GM20431 (cell line): ENCODE results near the gene ARID3C.

Experiments used
- in situ Hi-C: fragments of 300-500 bp; cut with MseI, MboI; formaldehyde crosslinking; loops from one replicate; pipeline ENCODE4 v1.15.0; 2020; ENCODE audit warnings: low sequenced_read_pairs; ENCODE audit not compliant: unreplicated experiment

Gene ARID3C

DNA sequence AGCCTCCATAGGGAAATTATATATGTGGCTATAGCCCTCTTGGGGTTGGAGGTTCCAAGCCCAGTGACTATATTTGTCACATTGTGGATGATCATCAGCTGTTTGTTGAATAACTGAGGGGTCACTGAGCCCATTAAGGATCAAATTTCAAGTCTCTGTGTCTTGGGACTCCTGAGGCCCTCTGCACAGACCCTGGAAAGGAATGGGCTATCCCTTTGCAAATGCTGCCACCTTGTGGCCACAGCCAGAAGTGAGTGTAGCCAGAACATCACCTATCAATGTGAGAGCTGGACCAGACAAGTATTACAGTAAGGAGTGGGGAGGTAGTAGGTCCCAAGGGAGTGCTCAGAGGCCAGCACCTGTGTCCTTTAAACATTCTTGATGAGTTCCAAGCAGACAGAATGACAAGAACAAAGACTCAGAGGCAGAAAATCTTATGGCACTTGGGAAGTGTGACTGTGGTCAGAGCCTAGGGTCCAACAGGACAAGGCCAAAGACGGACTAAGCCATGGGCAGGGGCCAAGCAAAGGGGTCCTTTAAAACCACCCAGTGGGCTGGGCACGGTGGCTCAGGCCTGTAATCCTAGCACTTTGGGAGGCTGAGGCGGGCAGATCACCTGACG lies 25.1 kb downstream of the ARID3C start:
- in situ Hi-C loops: loop anchor here (10.0 kb wide), 1 partner anchor 189 kb away; no protein-coding TSS in a partner anchor

DNA sequence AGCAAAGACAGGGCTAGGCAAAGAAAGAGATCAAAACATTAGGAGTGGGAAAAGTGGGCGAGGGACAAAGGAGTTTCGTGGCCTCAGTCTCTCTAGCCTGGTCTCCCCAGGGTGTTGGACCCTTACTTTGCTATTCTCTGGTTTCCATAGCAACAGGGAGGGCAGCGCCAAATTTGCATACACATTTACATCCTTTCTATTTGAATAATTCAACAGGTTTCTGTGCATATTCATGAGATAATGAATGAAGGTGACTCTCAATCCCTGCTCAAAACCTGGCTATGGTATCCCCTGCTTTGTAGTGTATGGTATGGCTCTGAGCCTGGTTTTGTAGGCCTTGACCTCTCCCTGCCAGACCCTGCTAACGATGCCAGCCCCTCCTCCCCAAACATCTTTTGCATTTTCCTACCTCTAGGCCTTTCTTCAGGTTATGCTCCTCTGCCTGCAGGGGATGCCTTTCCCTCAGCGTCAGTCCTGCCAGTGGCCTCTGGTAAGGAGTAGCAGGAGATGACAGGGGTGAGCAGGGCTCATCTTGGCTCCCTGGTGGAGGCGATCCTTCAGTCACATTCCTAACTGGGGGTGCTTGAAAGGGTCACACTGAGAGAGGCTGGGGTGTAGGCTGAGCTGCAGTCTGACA lies 26.8 kb downstream of the ARID3C start:
- in situ Hi-C loops: loop anchor here (10.0 kb wide), 1 partner anchor 187 kb away; no protein-coding TSS in a partner anchor

DNA sequence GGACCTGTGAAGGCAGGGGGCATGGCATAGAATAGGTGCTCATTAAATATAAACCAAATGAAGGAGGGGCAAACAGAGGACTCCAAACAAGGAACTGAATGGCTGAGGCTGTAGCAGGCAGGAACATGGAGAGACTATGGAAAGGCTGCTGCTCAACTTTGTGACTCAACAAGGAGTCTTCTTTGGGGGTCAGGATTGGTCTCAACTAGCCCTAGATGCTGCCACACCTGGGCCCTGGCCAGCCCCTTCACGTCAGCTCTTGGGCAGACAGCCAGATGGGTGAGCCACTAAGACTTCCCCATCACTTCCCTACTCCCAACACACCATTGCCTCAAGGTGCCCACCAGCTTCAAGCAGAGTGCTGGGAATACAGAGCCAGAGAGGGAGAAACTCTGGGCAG lies 28.0 kb downstream of the ARID3C start:
- in situ Hi-C loops: loop anchor here (10.0 kb wide), 1 partner anchor 186 kb away; no protein-coding TSS in a partner anchor

DNA sequence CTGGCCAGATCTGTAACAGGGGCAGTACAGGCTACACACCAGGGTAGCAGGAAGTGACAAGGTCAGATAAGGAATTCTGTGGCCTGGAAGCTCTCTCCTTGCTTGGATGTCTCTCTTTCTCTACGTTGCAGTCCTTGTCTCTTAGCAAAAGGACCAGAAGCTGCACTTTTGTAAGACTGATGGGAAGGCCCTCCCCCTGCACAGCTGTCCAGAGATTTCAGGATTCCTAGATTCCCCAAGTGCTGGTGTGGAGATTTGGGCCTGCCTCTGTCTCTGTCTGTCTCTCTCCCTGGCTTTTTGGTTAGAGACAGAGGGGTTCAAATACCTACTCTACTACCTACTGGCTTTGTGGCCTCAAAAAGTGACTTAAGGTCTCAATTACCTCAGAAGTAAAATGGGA lies 29.3 kb downstream of the ARID3C start:
- in situ Hi-C loops: loop anchor here (10.0 kb wide), 1 partner anchor 65 kb away; no protein-coding TSS in a partner anchor

DNA sequence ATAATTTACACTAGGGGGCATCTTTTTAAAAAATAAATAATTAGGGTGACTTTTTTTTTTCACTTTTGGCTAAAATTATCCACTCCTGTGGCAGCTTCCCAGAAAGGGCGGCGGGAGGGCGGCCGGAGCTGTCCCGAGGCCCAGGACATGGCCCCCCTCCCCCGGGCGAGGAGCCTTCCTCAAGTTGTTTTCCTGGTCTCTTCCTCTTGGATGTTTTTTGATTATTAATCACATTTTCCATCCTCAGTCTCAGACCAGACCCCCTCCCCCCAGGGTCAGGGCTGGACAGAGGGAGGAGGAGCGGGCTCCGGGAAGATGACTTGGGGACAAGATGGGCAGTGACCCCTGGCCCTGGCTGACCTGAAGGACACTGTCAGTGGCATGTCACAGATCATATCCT lies 34.7 kb downstream of the ARID3C start:
- in situ Hi-C loops: loop anchor here (10.0 kb wide), 1 partner anchor 59 kb away; no protein-coding TSS in a partner anchor

DNA sequence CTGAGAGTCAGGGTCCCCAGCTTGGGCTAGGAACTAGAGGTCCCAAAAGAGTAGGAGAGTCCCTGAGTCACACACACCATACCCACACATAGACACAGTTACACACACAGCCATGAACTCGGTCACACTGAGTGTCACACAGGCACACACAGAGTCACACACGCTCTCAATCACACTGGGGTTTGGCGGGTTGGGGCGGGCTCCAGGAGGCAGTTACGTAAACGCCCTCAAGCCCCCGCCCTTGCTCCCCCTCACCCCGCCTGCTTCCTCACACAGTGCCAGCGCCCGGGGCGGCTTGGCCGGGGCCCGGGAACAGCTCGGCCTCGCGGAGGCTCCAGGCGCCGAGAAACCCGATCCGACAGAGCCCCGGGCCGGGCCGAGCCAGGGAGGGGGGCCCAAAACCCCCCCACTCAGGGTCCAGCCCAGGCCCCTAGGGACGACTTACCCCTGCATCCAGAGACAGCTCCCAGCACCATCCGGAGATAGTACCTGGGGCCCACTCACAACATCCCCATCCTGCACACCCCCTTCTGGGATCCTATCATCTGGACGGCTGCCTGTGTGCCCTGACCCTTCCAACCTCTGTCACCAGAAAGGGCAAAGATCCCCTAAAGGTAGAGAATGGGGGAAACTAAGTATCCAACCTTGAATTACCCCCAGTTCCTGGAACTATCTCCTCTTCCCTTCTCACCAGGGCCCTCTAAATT lies 35.8 kb downstream of the ARID3C start:
- in situ Hi-C loops: loop anchor here (10.0 kb wide), 1 partner anchor 58 kb away; no protein-coding TSS in a partner anchor

DNA sequence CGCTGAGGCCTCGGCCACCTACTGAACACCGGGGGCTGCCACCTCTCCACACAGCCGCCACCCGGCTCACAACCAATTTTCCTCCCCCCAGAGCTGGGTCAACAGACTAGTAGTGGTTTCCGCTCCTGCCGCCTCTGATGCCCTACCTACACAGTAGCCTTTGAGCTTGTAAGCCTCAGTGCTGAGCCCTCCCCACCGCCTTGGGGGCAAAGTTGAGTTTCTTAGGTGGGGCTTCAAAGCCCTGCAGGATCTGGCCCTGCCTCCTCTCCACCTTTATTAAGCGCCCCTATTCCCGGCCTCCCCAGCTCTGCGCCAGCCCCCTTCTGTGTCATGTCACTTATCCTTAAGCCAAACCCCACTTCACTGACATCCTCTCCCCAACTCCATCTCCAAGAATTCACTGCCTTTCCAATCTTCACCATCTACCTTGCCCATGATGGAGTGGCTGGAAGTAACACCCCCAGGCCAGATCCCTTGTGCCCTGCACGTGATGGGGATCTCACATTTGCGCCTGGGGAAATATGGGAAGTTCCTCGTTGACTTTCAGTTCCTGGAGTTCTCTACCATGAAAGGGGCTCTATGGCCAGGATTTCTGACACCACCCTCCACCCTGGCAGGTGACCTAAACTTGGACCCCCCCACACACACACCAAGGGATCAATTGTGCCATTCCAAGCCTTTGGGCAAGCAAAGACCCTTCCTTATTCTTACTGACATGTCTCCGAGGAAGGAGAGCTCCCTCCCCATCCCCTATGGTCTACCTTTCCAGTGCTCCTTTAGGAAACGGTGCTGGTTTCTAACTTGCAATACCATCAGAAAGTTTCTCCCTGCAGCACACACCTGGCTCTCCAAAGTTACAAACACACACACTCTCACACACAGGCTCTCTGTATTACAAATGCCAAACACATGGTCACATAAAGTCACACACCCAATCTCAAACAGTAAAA lies 36.7 kb downstream of the ARID3C start:
- in situ Hi-C loops: loop anchor here (10.0 kb wide), 1 partner anchor 57 kb away; no protein-coding TSS in a partner anchor

DNA sequence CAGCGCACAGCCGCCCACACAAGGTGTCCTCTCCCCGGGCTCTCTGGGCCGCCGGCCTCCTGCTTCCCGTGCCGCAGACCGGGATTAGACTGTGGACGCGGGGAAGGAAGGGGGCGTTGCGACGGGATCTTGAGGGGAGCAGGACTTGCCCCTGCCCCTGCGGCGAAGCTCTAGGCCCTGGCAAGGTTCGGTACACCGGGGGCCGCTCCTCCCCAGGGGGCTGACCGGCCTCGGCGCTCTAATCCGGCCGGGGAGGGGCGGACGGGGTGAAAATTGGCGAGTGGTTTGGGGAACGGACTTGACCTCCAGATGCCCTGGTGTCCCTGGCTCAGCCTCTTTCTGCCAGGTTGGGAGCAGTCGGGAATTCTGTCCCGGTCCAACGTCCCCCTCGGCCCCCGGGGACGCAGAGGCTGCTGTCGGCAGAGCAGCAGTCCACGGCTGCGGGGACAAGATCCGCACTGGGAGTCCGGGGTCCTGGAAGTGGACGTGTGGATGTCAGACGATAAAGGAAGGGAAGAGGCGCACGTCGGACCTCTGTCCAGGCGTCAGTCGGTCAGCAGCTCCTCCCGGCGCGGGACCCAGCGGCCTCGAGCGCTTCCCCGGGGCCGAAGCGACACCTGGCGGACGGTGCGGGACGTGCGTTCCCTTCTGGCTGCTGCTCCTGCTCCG lies 37.5 kb downstream of the ARID3C start:
- in situ Hi-C loops: loop anchor here (10.0 kb wide), 1 partner anchor 57 kb away; no protein-coding TSS in a partner anchor

DNA sequence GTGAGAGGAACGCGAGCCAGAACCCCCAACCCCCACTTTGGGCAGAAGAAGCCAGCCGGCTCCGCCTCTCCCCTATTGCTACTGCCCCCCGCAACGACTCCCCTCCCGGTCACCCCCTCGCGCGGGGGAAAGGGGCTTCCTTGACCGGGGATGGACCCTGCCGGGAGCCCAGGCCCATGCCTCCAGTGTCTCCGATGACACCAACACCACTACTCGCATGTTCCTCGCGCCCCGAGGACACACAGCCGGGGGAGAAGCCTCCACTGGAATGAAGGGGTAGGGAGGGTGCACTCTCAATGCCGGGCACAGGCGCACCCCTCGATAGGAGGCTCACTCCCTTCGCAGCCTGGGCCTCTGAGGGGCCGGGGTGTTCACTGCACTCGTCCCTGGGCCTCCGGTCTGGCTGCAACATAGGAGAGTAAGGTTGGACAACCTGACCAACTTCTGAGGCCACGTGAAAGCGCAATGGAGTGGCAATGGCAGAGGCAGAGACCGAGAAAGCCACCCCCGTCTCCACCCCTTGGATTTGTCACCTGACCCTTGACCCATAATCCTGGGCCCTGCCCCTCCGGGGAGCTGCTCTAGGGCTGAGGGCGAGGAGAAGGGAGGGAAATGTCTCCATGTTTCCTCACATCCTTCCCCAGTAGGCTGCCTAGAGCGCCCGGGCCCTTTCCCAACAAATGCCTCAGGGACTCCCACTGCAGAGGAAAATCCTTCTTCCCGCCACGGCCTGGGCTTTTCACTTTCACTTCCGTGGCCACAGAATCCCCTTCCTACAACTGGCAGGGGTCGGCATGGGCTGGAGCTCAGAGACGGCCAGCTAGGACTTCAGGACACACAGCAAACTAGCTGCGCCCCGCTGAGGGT lies 38.3 kb downstream of the ARID3C start:
- in situ Hi-C loops: loop anchor here (10.0 kb wide), 1 partner anchor 56 kb away; no protein-coding TSS in a partner anchor

DNA sequence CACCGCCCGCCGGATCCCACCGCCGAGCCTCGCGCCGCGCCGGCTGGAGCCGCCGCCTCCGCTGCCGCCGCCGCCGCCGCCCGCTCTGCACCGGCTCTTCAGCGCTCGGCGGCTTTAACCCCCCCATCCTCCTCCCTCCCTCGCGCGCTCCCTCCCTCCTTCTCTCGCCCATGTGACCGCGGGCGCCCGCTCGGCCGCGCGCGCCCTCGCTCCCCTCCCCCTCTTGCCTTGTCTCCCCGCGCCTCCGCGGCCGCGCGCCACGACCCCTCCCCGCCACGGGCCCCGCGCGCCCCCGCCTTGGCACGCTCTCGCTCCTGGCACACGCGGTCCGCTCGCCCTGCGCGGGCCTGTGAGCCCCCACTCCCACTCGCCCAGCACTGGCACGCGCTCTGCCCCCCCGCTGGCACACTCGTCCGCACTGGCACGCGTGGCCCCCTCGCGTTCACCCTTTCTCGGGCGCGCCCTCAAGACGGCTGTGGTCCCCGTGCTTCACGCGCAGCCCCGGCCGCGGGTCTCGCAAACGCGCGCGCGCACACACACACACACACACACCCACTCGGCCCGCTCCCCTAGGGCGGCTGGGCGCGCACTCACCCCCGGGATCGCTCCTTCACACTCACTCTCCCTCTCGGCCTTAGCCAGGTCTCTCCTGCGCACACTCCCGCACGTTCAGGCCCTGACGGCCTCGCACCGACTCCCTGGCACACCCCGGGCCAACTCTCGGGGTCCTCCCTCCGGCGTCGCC lies 39.1 kb downstream of the ARID3C start, which contains the start of gene CNTFR:
Gene CNTFR, minus strand, starts transcription at position 89 of the 745 bp plus-strand sequence. CDS start 20,743 bp downstream, outside the sequence.
- in situ Hi-C loops: loop anchor here (10.0 kb wide), 1 partner anchor 55 kb away; no protein-coding TSS in a partner anchor

DNA sequence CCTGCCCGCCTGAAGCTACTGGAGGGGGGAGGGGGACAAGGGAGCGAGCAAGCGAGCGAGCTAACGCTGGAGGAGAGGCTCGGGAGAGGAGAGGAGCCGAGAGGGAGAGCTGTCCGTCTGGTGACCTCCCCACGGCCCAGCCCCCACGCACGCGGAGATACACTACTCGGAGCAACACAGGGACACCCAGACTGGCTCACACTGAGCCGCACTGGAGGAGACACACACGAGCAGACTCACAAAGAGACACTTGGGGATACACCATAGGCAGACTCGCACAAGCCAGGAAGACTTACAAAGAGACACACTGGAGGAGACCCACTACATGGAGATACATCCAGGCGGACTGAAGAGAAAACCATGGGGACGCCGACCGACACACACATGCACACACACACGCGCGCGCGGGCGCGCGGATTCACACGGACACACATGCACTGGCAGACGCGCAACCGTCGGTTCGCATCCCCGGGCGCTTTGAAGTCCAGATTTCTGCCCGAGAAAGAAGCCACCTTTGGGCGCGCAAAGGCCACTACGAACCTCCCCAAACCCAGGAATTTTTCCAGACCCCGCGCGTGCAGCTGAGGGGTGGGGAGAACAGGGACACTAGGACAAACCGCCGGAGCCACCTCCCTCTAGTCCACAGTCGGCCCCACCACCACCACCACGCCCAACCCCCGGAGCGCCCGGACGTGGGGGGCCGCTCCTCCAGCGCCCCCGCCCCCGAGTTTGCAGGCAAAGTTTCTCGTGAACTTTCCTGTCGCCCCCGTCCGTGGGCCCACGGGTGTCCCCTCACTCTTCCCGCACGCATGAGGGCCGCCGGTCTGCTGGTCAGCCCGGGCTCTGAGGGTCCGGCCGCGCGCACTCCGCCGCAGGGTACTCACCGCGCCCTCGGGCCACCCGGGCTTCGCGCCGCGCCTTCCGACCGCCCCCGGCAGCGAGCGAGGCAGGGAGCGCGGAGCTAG lies 39.9 kb downstream of the ARID3C start:
- in situ Hi-C loops: no loop called here

DNA sequence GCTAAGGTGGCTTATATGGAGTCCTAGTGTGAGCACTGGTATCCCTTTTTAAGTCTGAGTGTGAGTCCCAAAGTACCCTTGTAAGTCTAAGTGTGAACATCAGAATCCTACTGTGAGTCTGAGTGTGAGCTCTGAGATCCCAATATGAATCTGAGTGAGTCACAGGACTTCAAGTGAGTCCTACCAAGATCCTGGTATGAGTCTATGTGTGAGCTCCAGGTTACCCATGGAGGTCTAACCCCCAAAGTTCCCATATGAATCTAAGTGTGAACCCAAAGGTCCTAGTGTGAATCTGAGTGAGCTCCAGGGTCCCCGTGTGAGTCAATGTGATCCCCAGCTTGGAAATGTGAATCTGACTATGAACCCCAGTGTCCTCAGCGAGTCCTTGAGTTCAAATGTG lies 41.6 kb downstream of the ARID3C start:
- in situ Hi-C loops: no loop called here

DNA sequence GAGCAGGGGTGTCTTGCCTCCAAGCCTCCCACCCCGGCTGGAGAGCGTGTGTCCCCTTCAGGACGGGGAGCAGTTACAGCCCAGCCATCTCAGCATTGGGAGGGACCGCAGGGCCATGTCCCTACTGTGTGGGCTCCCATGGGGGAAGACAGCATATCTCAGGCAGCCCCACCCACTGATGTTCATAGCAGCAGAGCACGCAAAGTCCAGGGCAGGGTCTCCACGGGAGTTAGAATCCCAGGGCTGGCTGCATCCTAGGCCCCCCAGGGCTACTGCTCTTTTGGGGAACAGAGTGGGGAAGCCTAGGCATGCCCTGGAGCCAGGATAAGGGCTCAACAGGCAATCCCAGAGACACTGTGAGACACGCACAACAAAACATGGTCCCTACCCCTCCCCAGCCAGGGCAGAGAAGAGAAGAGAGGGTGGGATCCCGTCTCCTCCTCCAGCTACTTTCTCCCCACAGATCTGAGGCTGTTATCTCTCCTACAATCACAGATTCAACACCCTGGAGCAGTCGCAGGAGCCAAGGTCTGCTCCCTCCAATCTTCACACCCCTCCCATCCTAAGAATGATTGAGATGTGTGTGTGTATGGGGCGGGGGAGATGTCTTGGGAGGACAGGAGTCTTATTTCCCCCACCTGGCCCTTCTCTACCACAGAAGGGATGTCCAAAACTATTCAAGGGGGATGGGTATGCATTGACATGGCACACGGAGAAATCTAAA lies 42.8 kb downstream of the ARID3C start:
- in situ Hi-C loops: no loop called here

DNA sequence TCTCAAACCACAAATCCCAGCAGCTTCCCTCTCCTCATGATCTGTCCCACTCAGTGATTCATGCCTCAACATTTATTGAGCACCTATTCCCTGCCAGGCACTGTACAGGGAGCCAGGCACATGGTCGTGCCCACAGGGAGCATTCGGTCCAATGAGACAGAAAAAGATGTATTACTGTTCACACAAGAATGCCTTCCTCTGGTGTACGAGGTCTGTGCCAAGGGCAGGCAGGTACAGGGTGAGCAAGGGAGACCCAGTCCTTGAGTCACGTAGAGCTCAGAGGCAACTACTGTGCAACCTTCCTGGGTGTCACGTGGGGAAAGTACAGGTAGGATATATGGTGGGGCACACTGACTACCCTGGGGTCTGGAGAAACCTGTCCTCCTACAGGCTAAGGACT lies 43.9 kb downstream of the ARID3C start:
- in situ Hi-C loops: no loop called here

DNA sequence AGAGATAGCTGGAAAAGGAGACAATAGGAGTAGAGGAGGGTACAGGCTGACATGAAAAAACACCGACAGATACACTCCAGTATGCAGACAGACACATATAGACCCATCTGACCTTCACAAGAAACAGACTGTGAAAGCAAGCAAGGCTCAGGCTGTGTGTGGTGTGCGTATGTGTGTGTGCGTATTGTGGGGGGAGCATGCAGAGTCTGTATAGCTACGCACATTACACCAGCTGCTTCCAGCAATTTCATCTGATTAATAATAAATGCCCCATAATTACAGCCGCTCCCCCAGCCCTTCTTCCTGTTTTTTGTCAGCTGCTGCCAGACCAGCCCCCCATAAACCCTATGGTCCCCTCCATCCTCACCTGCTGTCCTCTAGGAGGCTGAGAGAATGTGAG lies 46.1 kb downstream of the ARID3C start:
- in situ Hi-C loops: no loop called here

DNA sequence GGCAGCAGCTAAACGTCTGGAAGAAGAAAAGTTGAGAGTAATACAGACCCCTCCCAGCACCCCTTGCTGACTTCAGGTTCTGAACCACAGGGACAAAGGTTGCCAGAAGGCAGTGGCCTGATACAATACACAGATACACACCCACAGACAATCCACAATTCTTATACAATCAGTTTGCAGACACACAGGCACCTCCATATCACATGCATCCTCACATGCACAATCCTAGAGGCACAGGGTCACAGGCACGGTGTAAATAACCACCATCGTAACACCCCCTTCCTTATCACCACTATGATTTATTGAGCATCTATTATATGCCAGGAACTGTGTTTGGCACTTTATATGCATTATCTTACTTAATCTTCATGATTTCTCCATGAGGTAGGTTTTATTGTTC lies 47.5 kb downstream of the ARID3C start:
- in situ Hi-C loops: no loop called here
